GM18858 (cell line): ENCODE results near the gene ONECUT1.

ENCODE experiments used
- ATAC-seq: cut with Tn5 transposase; IDR thresholded peaks from one replicate; pipeline ENCODE4 v1.9.1; 2021; ENCODE audit not compliant: unreplicated experiment

ONECUT1 gene

DNA sequence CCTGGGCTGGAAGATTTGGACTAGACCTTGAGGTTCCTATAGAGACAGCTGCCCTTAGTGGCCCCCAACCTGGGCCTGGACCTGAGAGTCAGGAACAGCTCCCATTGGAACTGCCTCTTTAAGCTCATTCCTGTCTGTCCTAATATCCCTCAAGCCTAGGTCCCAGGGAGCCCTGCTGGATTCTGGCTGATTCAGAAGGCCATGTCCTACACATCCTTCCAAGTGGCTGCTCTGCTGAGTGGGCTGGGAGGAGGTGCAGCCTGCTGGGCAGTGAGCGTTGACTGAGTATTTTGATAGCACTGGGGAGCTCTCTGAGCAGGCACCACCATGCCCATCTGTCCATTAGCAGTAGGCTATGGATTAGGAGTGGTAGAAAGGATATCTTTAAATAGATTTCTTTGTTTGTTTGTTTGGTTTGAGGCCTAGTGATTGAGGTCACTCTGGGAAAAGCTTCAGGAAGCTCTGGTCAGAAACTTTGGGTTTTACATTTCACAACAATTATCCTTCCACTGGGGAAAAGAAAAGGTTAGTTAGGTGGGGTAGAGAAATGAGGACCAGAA is 56.4 kb downstream of the ONECUT1 start:
- ATAC-seq = no peak

DNA sequence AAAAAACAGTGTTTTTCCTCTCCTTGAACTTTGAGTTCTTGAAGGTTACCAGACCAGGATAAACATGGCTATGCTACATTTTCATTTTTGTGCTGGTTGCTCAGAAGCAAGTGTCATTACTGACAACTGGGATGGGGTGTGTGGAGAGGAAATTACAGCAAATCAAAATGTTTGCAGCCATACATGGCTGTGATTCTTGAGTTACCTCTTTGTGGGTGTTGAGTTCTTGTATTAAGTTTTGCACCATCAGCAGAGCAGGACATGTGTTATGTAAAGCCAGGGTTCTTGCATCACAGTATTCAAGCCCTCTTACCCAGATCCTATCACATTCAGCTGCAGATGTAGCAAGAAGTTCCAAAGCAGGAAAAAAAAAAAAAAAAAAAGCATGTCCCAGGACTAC is 57.0 kb downstream of the ONECUT1 start:
- ATAC-seq = no peak

DNA sequence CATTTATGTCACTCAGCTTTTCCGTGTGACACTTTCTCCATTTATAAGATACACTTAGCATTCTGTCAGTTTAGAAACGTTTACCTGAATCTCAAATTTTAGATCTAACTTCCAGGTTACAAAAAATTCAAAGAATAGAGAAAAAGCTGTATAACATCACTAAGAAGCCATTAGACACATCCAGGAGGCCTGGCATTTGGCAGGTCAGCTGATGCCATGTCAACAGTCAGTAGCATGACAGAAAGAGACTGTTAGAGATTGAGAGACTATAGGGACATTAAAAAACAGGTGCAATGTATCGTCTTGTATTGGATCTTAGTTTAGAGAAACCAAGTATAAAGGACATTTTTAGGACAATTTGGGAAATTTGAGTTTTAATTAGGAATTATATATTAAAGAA is 57.6 kb downstream of the ONECUT1 start:
- ATAC-seq = no peak

DNA sequence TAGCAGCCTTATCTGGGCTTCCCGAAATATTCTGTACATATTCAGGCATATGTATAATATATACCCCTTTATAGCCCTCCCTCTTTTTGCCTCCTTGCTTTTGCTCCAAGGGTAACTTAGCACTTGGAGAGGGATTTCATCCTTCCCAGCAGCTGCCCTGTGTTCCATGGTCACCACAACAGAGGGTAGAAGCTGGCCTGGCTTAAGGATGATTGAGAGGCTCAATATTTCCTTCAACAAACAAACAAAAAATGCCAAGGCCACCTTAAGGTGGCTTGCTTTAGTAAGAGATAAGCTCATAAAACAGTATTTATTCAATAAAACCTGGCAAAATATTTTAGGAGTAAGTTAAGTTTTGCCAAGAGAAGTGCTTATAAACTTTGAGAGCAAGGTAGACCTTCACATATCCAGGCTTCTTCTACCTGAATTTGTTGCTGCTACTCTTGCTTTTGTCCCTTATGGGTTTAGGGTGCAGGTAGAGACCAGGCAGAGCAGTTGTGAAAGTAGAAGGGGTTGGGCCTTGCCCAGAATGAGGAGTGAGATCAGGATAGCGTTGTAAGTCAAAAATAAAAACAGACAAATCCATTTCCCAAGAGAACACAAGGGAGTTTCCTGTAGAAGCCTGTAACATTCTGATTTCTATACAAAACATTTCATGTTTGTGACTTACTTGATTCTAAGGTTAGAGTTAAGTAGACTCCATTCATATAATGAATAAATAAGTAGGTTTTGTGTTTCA is 58.2 kb downstream of the ONECUT1 start:
- ATAC-seq = no peak

DNA sequence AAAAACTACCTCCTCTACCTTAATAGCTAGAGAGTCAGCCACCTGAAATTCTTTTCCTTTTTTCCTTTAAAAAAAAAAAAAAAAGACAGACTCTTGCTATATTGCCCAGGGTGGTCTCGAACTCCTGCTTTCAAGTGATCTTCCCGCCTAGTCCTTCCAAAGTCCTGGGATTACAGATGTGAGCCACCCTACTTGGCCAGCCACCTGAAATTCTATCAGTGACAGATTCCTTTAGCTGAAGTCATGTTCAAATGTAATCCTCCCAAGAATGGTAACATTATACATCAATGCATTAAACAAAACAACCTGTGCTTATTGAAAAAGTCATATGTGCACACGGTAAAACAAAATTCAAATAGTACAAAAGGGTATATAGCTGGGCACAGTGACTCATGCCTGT is 59.1 kb downstream of the ONECUT1 start:
- ATAC-seq = no peak

DNA sequence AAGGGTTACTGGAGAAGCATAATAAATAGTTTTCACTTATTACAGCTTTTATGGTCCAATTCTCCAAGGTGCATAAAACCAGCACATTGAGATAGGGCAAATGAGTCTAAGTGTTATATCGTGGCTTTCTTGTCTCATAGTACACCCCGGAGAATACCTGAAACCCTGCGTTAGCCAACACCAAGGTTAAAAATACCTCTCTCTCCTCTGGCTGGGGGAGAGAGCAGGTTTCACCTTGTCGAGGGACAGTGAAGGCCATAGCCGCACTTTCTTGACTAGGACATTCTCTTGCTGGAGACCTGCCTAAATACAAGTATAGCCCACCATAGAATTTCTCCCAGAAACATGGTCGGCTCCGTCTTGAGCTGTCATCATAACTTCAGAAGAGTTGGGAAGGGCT is 59.5 kb downstream of the ONECUT1 start:
- ATAC-seq = no peak

DNA sequence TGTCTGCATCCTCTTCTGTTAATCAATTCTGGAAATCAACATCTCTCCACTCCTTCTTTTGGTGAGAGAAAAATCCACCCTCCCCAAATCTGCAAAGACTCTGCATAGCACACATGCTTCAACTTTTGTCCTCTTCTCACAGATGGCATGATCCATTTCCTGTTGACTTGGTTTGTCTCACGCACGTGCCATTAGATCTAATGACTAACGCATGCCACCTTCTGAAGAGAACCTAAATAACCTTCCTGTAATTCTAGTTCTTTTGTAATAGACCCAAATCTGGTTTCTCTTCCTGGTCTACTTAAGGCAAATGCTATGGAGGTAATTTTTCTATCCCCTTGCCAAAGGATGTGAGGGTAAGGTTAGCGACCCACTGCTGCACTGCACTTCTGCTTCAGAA is 60.0 kb downstream of the ONECUT1 start:
- peak; percentile 54 for ATAC-seq

DNA sequence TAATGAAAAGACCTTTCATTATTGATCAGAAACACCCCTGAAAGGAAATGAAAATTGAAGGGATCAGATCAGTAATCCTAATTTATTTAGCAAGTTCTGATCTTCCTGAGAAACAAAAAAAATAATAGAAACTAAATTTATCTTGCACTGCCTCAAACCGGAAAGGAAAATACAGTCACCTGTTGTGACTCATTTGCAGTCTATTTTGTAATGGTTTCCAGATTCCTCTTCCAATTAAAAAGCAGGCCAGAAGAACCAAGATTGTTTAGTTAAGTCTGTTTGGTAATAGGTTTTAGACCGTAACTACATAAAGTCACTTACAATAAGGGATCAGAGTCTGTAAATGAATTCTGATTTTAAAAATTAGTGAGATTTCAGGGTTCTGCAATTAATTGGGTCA is 61.2 kb downstream of the ONECUT1 start:
- no peak for ATAC-seq

DNA sequence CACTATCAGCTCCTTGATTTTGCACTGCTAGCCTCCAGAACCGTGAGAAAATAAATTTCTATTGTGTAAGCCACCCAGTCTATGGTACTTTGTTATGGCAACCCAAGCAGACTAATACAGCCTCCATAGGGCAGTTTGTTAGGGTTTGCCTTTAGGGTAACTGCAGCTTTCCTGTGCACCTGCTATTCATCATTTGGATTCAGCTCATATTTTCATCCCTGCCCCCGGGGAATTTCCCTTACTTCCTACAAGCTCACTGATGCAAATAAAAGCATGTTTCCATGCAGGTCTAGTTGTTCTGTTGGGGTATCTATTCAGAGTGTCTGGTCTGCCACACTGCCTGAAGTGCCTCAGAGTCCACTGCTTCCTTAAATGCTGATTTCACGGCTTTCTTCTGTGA is 62.3 kb downstream of the ONECUT1 start:
- ATAC-seq = no peak

DNA sequence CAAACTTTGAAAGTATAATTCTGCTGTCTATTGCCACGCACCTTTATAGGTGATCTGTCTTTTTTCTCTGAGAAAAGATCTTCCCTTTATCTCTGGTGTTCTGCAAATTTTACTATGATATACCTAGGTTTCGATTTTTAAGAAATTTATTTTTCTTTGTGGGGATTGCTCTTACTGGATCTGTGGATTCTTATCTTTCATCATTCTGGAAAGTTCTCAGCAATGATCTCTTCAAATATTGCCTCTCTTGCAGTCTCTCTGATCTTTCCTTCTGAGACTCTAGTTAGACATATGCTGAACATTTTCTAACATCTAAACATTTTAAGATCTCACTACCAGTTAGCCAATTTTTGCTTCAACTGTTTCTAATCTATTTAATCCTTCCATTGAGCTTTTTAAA is 63.9 kb downstream of the ONECUT1 start:
- ATAC-seq = no peak

DNA sequence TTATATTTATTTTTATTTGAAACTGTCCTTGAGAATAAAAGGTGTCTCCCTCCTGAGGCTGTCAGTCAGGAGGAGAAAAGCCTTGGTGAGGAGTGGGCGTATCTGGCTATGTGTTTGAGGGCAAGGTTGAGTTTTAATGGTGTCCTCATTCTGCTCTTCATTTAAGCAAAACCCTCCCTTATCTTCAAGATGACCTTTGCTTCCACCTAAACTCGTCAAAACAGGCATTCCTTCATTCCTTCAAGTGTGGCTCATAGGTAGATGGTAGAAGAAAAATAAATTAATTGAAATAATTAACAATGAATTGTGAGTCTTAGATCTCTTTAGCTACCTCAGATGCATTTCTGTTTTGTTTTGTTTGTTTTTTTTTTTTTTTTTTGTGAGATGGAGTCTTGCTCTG is 71.6 kb downstream of the ONECUT1 start:
- no peak for ATAC-seq

DNA sequence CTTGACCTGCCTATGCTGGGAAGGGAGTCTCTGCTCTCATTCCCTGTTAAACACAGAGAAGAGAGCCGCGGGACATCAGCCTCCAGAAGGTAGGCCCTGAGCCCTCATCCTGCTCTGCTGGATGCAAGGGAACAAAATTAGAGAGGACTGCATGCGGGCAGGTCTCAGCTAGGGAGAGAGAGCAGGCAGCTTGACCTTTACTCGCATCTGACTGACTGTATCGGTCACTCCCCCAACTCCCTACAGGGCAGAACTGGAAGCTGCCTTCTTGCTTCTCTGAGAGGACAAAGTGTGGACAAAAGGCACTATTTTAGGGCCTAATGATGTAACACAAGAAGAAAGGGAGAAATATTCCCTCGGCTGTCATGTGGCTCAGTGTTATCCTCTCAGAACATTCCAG is 72.2 kb downstream of the ONECUT1 start:
- ATAC-seq = no peak

DNA sequence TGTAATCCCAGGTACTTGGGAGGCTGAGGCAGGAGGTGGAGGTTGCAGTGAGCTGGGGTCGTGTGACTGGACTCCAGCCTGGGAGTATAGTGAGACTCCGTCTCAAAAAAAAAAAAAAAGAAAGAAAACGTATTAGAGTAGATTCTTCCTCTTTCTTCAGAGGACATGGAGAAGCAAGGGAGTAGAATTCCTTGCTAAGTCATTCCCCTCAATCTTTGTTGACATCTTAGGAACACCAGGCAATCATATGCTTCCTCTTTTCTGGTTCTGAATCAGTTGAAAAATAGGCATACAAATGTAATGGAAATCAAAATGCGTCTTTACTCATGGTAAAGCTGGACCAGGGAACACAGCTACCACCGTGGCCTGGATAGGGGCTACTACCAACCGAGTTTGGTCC is 72.7 kb downstream of the ONECUT1 start:
- no peak for ATAC-seq

DNA sequence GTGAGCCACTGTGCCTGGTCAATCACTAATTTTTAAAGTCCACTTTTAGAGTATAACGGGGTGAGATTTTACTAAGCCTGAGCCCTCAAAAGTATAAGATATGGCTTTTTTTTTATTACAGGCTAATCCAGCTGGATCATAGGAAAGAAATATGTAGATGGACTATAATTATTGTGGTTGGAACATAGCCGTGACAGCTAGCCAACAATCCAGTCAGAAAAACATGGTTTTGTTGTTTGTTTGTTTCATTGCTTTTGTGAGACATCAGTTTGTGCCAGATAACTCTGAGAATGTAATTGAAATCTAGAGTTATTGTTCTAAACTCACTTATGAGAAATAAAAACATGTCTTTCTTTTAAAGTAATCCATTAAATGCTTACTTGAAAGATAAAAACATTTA is 73.6 kb downstream of the ONECUT1 start:
- no peak for ATAC-seq

DNA sequence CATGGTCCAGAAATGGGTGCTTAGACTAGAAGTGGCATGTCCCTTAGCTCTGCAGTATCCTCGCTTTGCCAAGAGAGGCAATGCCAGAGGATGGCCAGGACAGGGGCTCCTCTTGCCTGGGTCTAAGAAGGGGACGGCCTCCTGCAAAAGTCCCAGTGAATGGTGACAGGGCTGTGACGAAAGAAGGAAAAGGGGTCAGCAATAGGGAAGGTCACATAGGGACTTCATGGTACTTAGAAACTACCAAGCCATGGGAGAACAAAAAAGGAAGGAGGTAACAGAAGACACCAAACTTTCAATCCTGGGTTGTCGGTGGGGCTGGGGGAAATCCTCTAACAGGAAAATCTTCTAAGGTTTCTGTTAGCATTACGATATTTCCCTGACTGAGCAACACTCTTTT is 74.7 kb downstream of the ONECUT1 start:
- no peak for ATAC-seq

DNA sequence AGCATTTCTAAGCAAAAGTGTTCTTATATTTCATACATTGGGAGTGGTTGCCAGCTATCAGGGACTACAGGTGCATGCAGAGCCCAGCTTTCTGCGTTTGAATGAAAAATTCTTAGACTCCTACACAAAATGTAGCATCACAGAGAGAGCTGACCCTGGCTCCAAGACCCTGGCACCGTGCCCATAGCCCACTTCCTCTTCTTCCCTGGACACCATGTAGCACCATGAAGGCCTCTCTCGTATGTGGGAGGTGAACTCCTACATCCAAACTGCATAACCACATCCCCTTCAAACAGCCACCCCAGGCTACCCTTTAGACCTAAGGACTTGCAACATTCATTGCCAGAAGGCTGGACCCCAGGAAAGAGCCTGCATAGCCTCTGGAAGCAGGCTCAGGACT is 75.2 kb downstream of the ONECUT1 start:
- no peak for ATAC-seq

DNA sequence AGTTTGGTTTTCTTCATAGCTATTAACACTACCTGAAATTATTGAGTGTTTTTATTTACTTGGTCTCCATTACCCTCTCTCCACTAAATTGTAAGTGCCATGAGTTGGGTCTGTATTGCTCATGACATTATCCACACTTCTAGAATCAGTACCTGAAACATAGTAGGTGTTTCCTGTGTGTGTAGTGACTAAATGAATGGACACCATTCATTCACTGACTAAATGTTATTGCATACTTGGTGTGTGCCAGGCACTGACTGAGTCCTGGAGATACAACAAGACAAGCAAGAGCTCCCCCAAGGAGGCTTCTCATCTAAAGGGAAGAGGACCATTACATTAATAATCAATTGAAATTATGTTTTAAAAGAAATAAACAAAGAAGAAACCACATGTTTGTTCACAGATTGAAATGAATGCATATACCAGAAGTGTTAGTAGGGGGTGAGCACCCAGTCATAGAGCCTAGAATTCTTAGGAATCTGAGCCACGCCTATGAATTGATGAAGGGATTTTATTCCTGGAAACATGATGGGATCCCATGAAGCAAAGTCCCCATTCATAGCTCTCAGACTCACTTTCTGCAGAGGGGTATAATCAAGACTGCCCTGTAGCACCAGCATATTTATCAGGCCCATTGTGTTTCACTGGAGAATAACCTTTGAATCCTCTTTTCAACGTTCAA is 79.3 kb downstream of the ONECUT1 start:
- no peak for ATAC-seq

DNA sequence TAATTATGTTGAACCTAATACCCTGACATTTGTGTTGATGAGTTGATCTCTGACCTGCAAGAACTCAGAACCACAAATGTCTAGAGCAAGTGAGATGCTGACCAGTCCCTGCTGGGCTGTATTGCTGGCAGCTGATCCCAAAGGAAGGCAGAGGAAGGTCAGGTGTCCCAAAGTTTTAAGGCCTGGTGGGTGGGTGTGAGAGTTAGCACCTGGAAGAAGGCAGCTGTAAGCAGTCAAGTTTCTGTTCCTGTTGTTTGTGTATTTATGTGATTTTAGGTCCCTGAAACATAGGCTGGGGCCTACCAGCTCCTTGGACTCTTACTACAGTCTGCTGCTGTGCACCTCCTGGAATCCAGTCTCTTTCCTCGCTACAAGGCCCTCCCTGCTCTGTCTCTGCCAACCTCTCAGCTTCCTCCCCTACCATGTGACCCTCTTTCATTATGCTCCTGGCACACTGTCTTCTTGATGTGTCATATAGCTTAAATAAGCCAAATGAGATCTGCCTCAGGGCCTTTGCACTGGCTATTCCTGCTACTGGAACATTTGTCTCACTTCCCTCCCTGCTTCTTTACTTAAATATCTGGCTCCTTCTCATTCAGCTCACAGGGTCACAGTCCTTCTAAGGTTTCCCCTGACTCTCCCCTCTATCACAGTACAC is 80.0 kb downstream of the ONECUT1 start:
- ATAC-seq = no peak

DNA sequence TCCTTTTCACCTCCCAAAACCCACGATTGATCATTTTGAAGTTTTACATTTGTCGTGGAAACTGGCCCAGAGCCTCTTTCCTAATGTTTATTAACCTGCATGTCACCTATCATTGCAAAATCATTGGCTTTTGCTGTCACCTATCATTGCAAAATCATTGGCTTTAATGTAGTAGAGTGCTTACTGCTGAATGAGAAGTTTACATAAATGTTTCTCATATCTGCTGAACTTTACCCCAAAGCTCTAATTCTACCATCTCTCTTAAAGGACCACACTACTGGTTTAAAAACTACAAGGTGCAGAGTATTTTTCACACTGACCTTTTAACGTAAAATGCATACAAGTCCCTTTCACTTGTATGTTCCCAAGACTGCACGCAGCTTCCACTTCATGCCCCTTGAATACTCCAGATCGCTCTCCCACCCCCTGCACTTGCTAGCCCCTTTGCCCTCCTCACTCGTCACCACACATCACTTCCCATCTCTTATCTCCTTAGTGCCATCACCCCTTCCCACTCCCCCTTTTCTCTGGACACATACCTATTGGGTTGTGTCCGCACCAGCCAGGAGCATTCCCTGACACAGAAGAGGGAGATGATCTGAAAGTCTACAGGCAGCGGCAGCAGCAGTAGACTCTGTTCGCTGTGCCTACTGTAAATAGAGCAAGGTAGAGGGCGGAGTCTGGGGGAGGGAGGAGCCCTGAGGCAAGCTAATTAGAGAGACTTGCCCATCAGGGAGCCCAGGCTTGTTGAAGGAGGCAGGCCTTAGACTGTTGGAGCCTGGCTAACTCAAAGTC is 80.8 kb downstream of the ONECUT1 start:
- ATAC-seq = no peak
